Right cardiac atrium (tissue), 5 donors: ENCODE data around the gene B3GALT5. TPM values are rescaled to one million over a fixed set of nuclear protein-coding genes. Genes with fewer than 3 reads are reported as not detected.

Source experiments
- ATAC-seq, 2 donors: fragments of 200-7000 bp; cut with Tn5 transposase; one replicate each; pipeline versions ENCODE4 v1.8.0 to v1.9.1; 2020; ENCODE audit warnings: moderate library complexity in 2 of 2, mild to moderate bottlenecking in 1 of 2
- DNase-seq, 3 donors: peaks; one replicate each; pipeline ENCODE4 v3.0.0-alpha.2; 2020
- H3K27ac ChIP-seq: one replicate; pipeline ENCODE4 v1.5.1; 2013; ENCODE audit warnings: mild to moderate bottlenecking, low read length, control low read depth, moderate library complexity
- H3K27me3 ChIP-seq: one replicate; pipeline ENCODE4 v1.6.1; 2013; ENCODE audit not compliant: control insufficient read depth, insufficient read depth
- H3K4me1 ChIP-seq: one replicate; pipeline ENCODE4 v1.6.1; 2013; ENCODE audit warnings: low read length; ENCODE audit not compliant: control insufficient read depth, insufficient read depth
- H3K4me3 ChIP-seq: one replicate; pipeline ENCODE4 v1.5.1; 2013; ENCODE audit warnings: low read length, control low read depth
- H3K9me3 ChIP-seq: one replicate; pipeline ENCODE4 v1.6.1; 2013; ENCODE audit warnings: low read length; ENCODE audit not compliant: control insufficient read depth
- WGBS: extraction: QIAGEN DNeasy Blood & Tissue Kit; methylation state at CpG from one replicate; pipeline ENCODE4 v1.1.7; 2013; 5-methylcytosine and 5-hydroxymethylcytosine counted together
- intact Hi-C, 4 donors: fragments of 100-400 bp; cut with DNase I; formaldehyde crosslinking; loops; one replicate each; pipeline versions ENCODE4 v1.11.0 to v1.14.0; 2022 to 2023
- polyA plus RNA-seq: library from polyadenylated mRNA; stranded (reverse); fragments of 200-250 nt; gene quantifications from one replicate; pipeline ENCODE4 v1.2.3, GENCODE V29; 2013
- total RNA-seq, 4 donors: library from RNA; stranded (reverse); fragmentation: NEBNext Ultra II Directional; extraction: Animal tissue kit (Norgen Biotek cat#: 25700); gene quantifications; one replicate each; pipeline ENCODE4 v1.2.1, GENCODE V29; 2021
- donor health status: healthy with polysubstance abuse.
- donor health status: DM: no; HTN: yes; CAD: no.
- donor health status: DM: no; HTN: no; CAD: no.
- donor health status: DM: no; HTN: yes; CAD: no; lungs with severe emphysema.
- donor health status: DM: yes; HTN: yes; CAD: no.

Gene B3GALT5
- total and polyA plus RNA-seq, 5 donors = 0.03 to 0.25 (median 0.09) TPM

DNA sequence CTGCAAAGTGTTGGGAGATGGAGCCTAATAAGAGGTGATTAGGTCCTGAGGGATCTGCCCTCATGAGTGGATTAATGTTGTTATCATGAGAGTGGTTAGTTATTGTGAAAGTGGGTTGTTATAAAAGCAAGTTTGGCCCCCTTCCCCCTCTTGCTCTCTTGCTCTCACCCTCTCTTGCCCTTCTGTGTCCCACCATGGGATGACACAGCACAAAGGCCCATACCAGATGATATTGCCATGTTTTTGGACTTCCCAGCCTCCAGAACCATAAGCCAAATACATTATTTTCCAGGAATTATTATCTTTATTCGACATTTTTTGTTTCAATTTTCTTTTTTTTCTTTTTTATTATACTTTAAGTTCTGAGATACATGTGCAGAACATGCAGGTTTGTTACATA is 90.8 kb downstream of the B3GALT5 start:
- whole genome bisulfite sequencing = 83% methylated on average over 1 of the region's 1 CpG
- H3K4me1 ChIP-seq = no peaks in the 10 kb centered on the region
- no peak for DNase-seq
- no peaks in the 10 kb centered on the region for H3K9me3 ChIP-seq
- H3K4me3 ChIP-seq = no peak overlapping the region
- no peaks in the 10 kb centered on the region for H3K27me3 ChIP-seq
- no peak overlapping the region for H3K27ac ChIP-seq
- ATAC-seq = no peak
- intact Hi-C loops = no loop called here

GRCh38 chr21:39705849-39706248 is 93.1 kb downstream of the B3GALT5 start:
- no peaks in the 10 kb centered on the region for H3K27me3 ChIP-seq
- 87% methylated on average over 2 of the region's 2 CpGs for WGBS
- H3K4me1 ChIP-seq = no peaks in the 10 kb centered on the region
- DNase-seq (no peak), ATAC-seq (no peak)
- intact Hi-C loops = no loop called here
- H3K4me3 ChIP-seq = no peak overlapping the region
- H3K27ac ChIP-seq = no peak overlapping the region
- H3K9me3 ChIP-seq = no peaks in the 10 kb centered on the region

- Histone ChIP-seq H3K9me3 (no peaks in the 10 kb centered on the region), H3K27me3 (no peaks in the 10 kb centered on the region), H3K27ac (no peak overlapping the region), H3K4me3 (no peak overlapping the region), H3K4me1 (no peaks in the 10 kb centered on the region)
- ATAC-seq = no peak
- no peak for DNase-seq
- intact Hi-C loops = no loop called here
- 13% methylated on average over 1 of the region's 1 CpG for WGBS
Observed at GRCh38 chr21:39707316-39707715, 94.6 kb downstream of the B3GALT5 start.

DNA sequence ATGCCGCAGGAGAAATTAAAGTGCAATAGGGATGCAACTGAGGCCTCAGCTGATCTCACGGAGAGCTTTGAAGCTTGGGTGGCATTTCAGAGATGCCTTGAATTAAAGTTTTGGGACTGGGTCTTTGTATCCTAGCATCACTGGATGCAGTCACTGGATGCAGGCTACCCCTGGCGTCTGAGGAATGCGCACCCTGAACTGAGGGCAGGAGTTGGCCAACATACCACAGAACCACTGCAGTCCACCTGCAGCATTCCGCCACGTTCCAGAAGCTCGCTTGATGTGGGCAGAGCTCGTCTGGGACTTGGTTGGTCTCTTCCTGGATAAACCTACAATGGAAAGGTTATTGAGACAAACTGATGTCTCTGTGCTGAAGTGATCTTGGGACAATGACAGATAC is 98.1 kb downstream of the B3GALT5 start:
- intact Hi-C loops = loop anchor here in 1 of 4 donors (5.0 kb wide), 1 partner anchor 184 kb away; no protein-coding TSS in a partner anchor
- Histone ChIP-seq H3K27ac (no peak overlapping the region), H3K27me3 (no peaks in the 10 kb centered on the region), H3K4me3 (no peak overlapping the region), H3K9me3 (no peaks in the 10 kb centered on the region), H3K4me1 (no peaks in the 10 kb centered on the region)
- DNase-seq (no peak), ATAC-seq (no peak)
- 94% methylated on average over 8 of the region's 8 CpGs for WGBS

DNA sequence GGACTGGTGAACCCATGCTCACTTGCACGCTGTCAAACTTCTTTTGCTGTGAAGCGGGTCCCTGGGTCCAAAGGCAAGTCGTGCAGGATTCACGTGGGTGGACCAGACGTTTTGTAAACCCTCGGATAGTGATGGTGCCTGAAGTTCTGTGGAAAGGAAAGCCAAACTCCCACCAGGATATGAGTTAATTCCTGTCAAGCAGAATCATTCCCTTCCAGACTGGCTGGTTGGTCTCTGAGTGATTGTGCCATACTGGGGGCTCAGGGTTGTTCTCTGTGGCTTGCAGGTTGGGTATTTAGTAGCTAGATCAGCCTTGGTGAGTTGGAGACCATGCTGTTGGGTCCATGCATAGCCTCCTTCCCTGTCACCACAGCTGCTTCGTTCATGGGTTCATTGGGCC is 99.5 kb downstream of the B3GALT5 start:
- ATAC-seq = no peak
- Histone ChIP-seq H3K27me3 (no peaks in the 10 kb centered on the region), H3K9me3 (no peaks in the 10 kb centered on the region), H3K4me3 (no peak overlapping the region), H3K27ac (no peak overlapping the region), H3K4me1 (no peaks in the 10 kb centered on the region)
- intact Hi-C loops = loop anchor here in 1 of 4 donors (5.0 kb wide), 1 partner anchor 185 kb away; no protein-coding TSS in a partner anchor
- 70% methylated on average over 7 of the region's 7 CpGs for WGBS
- no peak for DNase-seq

DNA sequence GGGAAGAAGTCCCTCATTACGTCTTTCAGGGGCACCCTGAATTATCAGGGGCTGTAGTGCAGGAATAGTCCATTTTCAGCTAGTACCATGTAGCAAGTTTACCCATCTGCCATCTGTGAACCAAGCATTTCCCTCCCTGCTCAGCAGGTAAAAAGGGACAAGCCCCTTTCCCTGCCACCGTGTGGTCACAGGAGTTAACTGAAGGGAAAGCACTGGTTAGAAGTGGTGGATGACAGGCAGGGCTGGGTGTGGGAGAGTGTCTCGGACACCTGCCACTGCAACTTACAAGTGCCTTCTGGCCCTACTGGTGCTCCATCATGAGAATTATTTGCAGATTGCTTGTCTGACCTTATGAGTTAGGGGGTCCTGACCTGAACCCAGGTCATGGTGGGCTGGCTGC is 100.2 kb downstream of the B3GALT5 start:
- no peak overlapping the region for H3K4me3 ChIP-seq
- no peaks in the 10 kb centered on the region for H3K9me3 ChIP-seq
- 67% methylated on average over 3 of the region's 3 CpGs for WGBS
- ATAC-seq (no peak), DNase-seq (no peak)
- H3K27me3 ChIP-seq = no peaks in the 10 kb centered on the region
- H3K4me1 ChIP-seq = no peaks in the 10 kb centered on the region
- intact Hi-C loops = loop anchor here in 1 of 4 donors (5.0 kb wide), 1 partner anchor 186 kb away; no protein-coding TSS in a partner anchor
- H3K27ac ChIP-seq = no peak overlapping the region

GRCh38 chr21:39713905-39714304 is 101.2 kb downstream of the B3GALT5 start:
- DNase-seq = no peak
- H3K9me3 ChIP-seq = no peaks in the 10 kb centered on the region
- H3K4me3 ChIP-seq = no peak overlapping the region
- no peaks in the 10 kb centered on the region for H3K27me3 ChIP-seq
- 39% methylated on average over 7 of the region's 7 CpGs for WGBS
- H3K4me1 ChIP-seq = no peaks in the 10 kb centered on the region
- intact Hi-C loops = loop anchor here in 2 of 4 donors (2.0 to 5.0 kb wide), 2 partner anchors 187 to 195 kb away; no protein-coding TSS in a partner anchor
- no peak overlapping the region for H3K27ac ChIP-seq
- ATAC-seq = peak in 1 of 2 donors; percentile 44

GRCh38 chr21:39714331-39714730 is 101.6 kb downstream of the B3GALT5 start:
- DNase-seq (no peak), ATAC-seq (no peak)
- no peak overlapping the region for H3K27ac ChIP-seq
- intact Hi-C loops = loop anchor here in 2 of 4 donors (2.0 to 5.0 kb wide), 2 partner anchors 187 to 196 kb away; no protein-coding TSS in a partner anchor
- 72% methylated on average over 1 of the region's 1 CpG for WGBS
- H3K9me3 ChIP-seq = no peaks in the 10 kb centered on the region
- H3K4me3 ChIP-seq = no peak overlapping the region
- H3K27me3 ChIP-seq = no peaks in the 10 kb centered on the region
- H3K4me1 ChIP-seq = no peaks in the 10 kb centered on the region

DNA sequence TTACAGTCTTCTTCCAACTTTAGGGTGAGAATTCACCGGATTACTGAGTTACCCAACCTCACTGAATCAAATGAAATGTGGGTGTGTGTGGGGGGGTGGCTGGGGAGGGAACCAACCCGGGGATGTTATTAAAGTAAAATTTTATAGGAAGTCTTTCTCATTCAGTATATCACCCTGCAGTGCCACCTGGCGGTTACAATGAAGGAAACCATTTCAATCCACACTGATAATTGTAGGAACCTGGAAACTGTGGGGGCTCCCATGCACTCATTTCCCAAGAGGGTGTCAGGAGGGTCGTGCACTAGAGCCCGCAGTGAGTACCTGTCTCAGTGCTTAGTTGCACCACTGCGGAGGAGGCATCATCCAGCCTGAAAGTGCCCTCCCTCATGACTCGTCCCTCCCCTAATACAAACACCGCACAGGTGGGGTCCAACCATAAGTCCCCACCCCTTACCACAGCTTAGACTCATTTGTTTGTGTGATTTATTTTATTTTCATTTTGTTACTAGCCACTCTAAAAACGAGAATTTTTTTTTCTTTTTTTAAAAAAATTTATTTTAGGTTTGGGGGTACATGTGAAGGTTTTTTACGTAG is 103.2 kb downstream of the B3GALT5 start:
- H3K27me3 ChIP-seq = no peaks in the 10 kb centered on the region
- H3K4me1 ChIP-seq = no peaks in the 10 kb centered on the region
- 30% methylated on average over 10 of the region's 10 CpGs for WGBS
- no peak overlapping the region for H3K4me3 ChIP-seq
- peak in 1 of 2 donors; percentile 41 for ATAC-seq
- no peaks in the 10 kb centered on the region for H3K9me3 ChIP-seq
- intact Hi-C loops = loop anchor here in 3 of 4 donors (2.0 kb wide), 2 partner anchors 197 to 199 kb away; no protein-coding TSS in a partner anchor
- peak in 2 of 3 donors; percentile 50 to 67 for DNase-seq
- H3K27ac ChIP-seq = no peak overlapping the region

- no peaks in the 10 kb centered on the region for H3K9me3 ChIP-seq
- DNase-seq = no peak
- H3K4me1 ChIP-seq = no peaks in the 10 kb centered on the region
- no peak overlapping the region for H3K27ac ChIP-seq
- WGBS = 71% methylated on average over 5 of the region's 5 CpGs
- intact Hi-C loops = no loop called here
- H3K27me3 ChIP-seq = no peaks in the 10 kb centered on the region
- no peak for ATAC-seq
- no peak overlapping the region for H3K4me3 ChIP-seq
Observed at GRCh38 chr21:39720126-39720778, 107.5 kb downstream of the B3GALT5 start.

DNA sequence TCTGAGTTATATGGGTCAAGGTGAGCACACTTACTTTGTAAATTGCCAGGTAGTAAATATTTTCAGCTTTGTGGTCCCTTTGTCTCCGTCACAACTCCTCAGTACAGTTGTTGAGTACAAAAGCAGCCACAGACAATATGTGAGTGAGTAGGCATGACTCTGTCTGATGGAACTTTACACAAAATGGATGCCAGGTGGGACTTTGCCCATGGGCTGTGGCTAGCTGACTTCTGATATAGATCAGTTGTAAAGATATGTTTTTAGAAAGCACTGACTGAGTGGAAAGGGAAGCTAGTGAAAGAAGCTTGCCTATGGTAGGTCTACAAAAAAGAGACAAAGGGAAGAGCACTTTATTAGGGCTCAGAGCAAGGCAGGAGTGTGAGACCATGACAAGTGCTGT is 109.1 kb downstream of the B3GALT5 start:
- 98% methylated on average over 1 of the region's 1 CpG for WGBS
- no peak for DNase-seq
- H3K9me3 ChIP-seq = no peaks in the 10 kb centered on the region
- no peaks in the 10 kb centered on the region for H3K4me1 ChIP-seq
- H3K27me3 ChIP-seq = no peaks in the 10 kb centered on the region
- no peak overlapping the region for H3K27ac ChIP-seq
- intact Hi-C loops = no loop called here
- no peak overlapping the region for H3K4me3 ChIP-seq
- ATAC-seq = no peak
